Measurements from ENCODE around the gene MALRD1. TPM values are rescaled to one million over a fixed set of nuclear protein-coding genes. Genes with fewer than 3 reads are reported as not detected.
A peak's percentile ranks its signal among the peaks of the same experiment; 100 is the strongest.

The MALRD1 gene
- total RNA-seq, 4 donors from 2014 or later: 58.6 to 357 (median 249) TPM

DNA sequence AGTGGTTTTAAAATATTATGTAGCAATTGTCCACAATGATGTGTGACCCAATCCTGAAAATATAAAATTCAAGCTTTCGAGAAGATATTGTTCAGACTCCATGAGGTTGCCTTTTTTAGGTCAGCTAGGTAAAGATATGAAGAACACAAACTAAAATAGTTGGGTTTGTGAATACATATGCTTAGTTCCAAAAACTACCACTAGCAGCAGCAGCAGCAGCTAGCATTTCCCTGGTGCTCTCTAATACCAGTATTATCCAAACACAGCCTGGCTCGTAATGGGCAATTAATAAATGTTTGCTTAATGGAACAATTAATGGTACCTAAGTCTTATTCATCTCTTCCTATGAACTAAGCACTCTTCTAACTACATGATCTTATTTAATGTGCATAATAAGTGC, 362.5 kb downstream of the MALRD1 start:
- H3K27me3 ChIP-seq: no peaks in the 10 kb centered on the region
- DNase-seq: no peak
- no peaks in the 10 kb centered on the region for H3K4me1 ChIP-seq
- H3K4me3 ChIP-seq: no peak overlapping the region
- H3K9me3 ChIP-seq: no peaks in the 10 kb centered on the region
- no peaks in the 10 kb centered on the region for H3K36me3 ChIP-seq
- H3K27ac ChIP-seq: no peak overlapping the region
- TF ChIP-seq POLR2A (IDR thresholded peaks at IDR 0.05): no peak
- TF ChIP-seq, protein P1, sequence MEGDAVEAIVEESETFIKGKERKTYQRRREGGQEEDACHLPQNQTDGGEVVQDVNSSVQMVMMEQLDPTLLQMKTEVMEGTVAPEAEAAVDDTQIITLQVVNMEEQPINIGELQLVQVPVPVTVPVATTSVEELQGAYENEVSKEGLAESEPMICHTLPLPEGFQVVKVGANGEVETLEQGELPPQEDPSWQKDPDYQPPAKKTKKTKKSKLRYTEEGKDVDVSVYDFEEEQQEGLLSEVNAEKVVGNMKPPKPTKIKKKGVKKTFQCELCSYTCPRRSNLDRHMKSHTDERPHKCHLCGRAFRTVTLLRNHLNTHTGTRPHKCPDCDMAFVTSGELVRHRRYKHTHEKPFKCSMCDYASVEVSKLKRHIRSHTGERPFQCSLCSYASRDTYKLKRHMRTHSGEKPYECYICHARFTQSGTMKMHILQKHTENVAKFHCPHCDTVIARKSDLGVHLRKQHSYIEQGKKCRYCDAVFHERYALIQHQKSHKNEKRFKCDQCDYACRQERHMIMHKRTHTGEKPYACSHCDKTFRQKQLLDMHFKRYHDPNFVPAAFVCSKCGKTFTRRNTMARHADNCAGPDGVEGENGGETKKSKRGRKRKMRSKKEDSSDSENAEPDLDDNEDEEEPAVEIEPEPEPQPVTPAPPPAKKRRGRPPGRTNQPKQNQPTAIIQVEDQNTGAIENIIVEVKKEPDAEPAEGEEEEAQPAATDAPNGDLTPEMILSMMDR (IDR thresholded peaks at IDR 0.05): no peak

DNA sequence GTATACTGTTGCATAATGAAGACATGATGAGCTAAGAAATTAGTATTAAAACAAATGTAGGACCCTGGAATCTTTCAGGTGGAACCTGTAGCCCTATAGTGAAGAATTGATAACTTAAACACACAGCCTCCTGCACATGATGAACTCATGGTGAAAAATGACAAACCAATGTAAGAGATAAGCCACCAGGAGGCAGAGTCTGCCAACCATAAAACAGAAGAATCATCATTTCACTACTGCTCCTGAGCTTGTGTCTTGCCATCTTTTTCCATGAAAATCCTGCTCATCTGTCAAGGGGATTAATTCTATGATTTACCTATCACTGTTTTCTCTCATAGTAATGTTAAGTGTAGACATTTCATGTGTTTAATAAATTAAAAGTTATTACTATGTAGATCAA, 363.9 kb downstream of the MALRD1 start:
- no peak for DNase-seq
- no peak overlapping the region for H3K27ac ChIP-seq
- no peaks in the 10 kb centered on the region for H3K9me3 ChIP-seq
- no peak for TF ChIP-seq POLR2A (IDR thresholded peaks at IDR 0.05)
- TF ChIP-seq, protein P1 (IDR thresholded peaks at IDR 0.05): peak in 4 of 6 experiments; percentile 14 to 55 (median 50)
- H3K27me3 ChIP-seq: no peaks in the 10 kb centered on the region
- no peak overlapping the region for H3K4me3 ChIP-seq
- H3K4me1 ChIP-seq: no peaks in the 10 kb centered on the region
- no peaks in the 10 kb centered on the region for H3K36me3 ChIP-seq

DNA sequence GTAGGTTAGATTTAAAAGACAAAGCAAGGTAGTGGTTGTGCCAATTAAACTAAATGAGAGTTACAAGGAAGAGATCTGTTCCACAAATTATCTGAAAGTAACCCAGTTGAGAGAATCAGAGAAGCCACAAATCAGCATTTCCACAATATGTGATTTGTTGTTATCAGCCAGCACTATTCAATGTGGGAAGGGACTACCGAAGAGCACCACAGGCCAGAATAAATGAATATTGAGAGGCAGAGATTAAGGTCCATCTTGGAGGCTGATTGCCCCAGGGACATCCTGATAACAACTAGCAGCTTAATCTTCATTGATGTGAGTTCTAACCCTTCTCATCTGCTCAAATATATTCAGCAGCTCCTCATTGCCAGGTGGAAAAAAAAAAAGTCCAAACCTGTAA, 367.6 kb downstream of the MALRD1 start:
- Histone ChIP-seq H3K36me3 (no peaks in the 10 kb centered on the region), H3K4me3 (no peak overlapping the region), H3K9me3 (no peaks in the 10 kb centered on the region), H3K27ac (no peak overlapping the region), H3K4me1 (no peaks in the 10 kb centered on the region), H3K27me3 (no peaks in the 10 kb centered on the region)
- DNase-seq: no peak
- TF ChIP-seq POLR2A (IDR thresholded peaks at IDR 0.05): no peak
- TF ChIP-seq, protein P1 (IDR thresholded peaks at IDR 0.05): no peak

DNA sequence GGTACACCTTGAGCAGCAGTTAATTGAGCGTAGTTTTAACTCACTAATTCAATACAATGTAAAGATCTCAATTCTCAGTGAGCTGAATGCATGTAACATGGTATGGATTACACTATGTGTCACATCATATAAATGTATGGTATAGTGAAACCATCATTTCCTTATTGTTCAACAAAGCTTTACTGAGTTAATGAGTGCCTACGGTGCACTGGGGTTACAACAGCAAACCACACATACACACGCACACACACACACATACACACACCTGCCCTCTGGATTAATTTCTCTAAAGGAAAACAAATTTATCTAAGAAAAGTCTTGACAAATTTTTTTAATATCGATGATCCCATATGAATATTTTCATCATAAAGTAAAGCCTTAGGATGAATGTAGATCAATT, 369.1 kb downstream of the MALRD1 start:
- Histone ChIP-seq H3K27ac (no peak overlapping the region), H3K27me3 (no peaks in the 10 kb centered on the region), H3K4me3 (no peak overlapping the region), H3K36me3 (no peaks in the 10 kb centered on the region), H3K9me3 (no peaks in the 10 kb centered on the region), H3K4me1 (no peaks in the 10 kb centered on the region)
- TF ChIP-seq POLR2A (IDR thresholded peaks at IDR 0.05): no peak
- TF ChIP-seq, protein P1 (IDR thresholded peaks at IDR 0.05): no peak
- DNase-seq: no peak

DNA sequence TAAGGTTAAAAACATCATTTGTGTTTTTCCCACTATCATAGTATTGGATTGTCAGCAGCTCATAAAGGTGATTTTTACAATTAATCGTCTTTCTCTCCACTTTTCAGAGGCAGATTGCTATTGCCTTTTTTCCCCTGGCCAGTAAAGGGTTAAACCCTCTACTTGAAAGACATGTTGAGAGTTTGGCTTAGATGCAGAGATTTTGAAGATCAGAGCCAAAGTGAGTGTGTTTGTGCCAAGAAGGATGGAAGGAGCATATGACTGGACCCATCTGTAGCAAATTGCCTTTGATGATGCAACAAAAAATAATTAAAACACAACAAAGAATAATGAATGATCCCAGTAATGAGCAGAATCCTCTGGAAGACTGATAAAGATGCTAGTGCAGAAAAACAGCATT, 373.1 kb downstream of the MALRD1 start:
- H3K4me3 ChIP-seq: no peak overlapping the region
- no peaks in the 10 kb centered on the region for H3K27me3 ChIP-seq
- H3K4me1 ChIP-seq: no peaks in the 10 kb centered on the region
- no peak for TF ChIP-seq POLR2A (IDR thresholded peaks at IDR 0.05)
- TF ChIP-seq, protein P1 (IDR thresholded peaks at IDR 0.05): no peak
- no peaks in the 10 kb centered on the region for H3K36me3 ChIP-seq
- H3K9me3 ChIP-seq: no peaks in the 10 kb centered on the region
- no peak for DNase-seq
- H3K27ac ChIP-seq: no peak overlapping the region

DNA sequence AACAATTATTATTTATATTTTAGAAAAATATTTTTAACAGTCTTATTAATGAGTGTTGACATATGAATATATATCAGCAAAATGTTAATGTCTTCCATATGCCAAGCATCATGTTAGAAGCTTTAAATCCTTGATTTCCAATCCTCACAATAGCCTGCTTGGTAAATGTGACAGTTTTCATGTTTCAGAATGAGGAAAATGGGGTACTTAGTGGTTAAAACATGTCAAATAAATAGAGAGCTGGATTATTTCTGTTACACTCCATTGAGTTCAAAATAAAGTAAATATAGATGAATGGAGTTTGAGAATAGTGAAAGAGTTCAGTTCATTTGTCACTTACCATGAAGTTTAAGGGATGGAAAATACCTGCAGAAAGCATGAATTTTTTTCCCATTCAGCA, 377.4 kb downstream of the MALRD1 start:
- Histone ChIP-seq H3K36me3 (no peaks in the 10 kb centered on the region), H3K4me1 (no peaks in the 10 kb centered on the region), H3K27me3 (no peaks in the 10 kb centered on the region), H3K9me3 (no peaks in the 10 kb centered on the region), H3K27ac (no peak overlapping the region), H3K4me3 (no peak overlapping the region)
- TF ChIP-seq, protein P1 (IDR thresholded peaks at IDR 0.05): no peak
- no peak for TF ChIP-seq POLR2A (IDR thresholded peaks at IDR 0.05)
- DNase-seq: no peak

All from Peyer's patch (tissue), 4 donors.